T-cell (primary cell): Measurements from ENCODE around the gene ANKRD2. TPM values are rescaled to one million over a fixed set of nuclear protein-coding genes. Genes with fewer than 3 reads are reported as not detected.
"Not testable (repeated sequence)": the region's sequence is repeated elsewhere in the genome, so short reads cannot be mapped to it uniquely, and the experiment has no call there.

ENCODE experiments used
- ATAC-seq, 4 experiments: fragments of 200-7000 bp in 3 of 4; fragments of 150-1000 bp in 1 of 4; cut with Tn5 transposase; replicated peaks in 1 of 4; 1 replicate in 3 of 4; 2 replicates in 1 of 4; pipeline ENCODE4 v1.10.0; 2021; ENCODE audit warnings: moderate library complexity in 3 of 4, mild to moderate bottlenecking in 2 of 4, moderate number of reproducible peaks in 1 of 4
- CTCF ChIA-PET, 2 donors: fragments of 300-600 bp; sonication (Branson Sonifier 250); formaldehyde crosslinking; loops; one replicate each; lab custom pipeline; 2022; ENCODE audit warnings: antibody characterized with exemption in 2 of 2; lab: Charles Lee
- POLR2A ChIA-PET, 2 donors: fragments of 300-600 bp; sonication (Branson Sonifier 250); formaldehyde crosslinking; loops; one replicate each; lab custom pipeline; 2022; ENCODE audit warnings: antibody characterized with exemption in 2 of 2; lab: Charles Lee
- DNase-seq, 35 experiments: peaks; one replicate each; pipeline versions ENCODE4 v3.0.0 to v3.0.0-alpha.2; 2013 to 2023
- H3K27ac ChIP-seq: one replicate; pipeline ENCODE4 v1.5.1; 2013; ENCODE audit warnings: low read length
- H3K27me3 ChIP-seq, 2 experiments: replicated peaks in 1 of 2; 1 replicate in 1 of 2; 2 replicates in 1 of 2; pipeline versions ENCODE4 v1.6.1 to v1.7.0; 2013; ENCODE audit warnings: low read length in 1 of 2, mixed read lengths in 1 of 2; ENCODE audit not compliant: control insufficient read depth in 2 of 2, insufficient read depth in 2 of 2; ENCODE audit errors: extremely low read depth in 1 of 2
- H3K36me3 ChIP-seq, 2 donors: 1 replicate in 1 of 2; 2 replicates in 1 of 2; pipeline versions ENCODE4 v1.6.1 to v1.7.0; 2013; ENCODE audit warnings: low read length in 1 of 2; ENCODE audit not compliant: control insufficient read depth in 2 of 2, insufficient read depth in 1 of 2; ENCODE audit errors: extremely low read depth in 1 of 2
- H3K4me1 ChIP-seq, 2 experiments: 1 replicate in 1 of 2; 2 replicates in 1 of 2; pipeline versions ENCODE4 v1.6.1 to v1.7.0; 2013; ENCODE audit warnings: low read length in 2 of 2, mixed read lengths in 1 of 2; ENCODE audit not compliant: insufficient read depth in 2 of 2, control insufficient read depth in 1 of 2; ENCODE audit errors: extremely low read depth in 1 of 2
- H3K4me3 ChIP-seq, 2 donors: 1 replicate in 1 of 2; 2 replicates in 1 of 2; pipeline versions ENCODE4 v1.5.1 to v1.7.0; 2013; ENCODE audit warnings: mild to moderate bottlenecking in 2 of 2, low read length in 1 of 2, moderate library complexity in 1 of 2; ENCODE audit not compliant: control insufficient read depth in 1 of 2; ENCODE audit errors: extremely low read depth in 1 of 2
- H3K9me3 ChIP-seq: 2 replicates; pipeline ENCODE4 v1.7.0; 2013
- H3K27ac Mint-ChIP-seq, 2 donors: one replicate each; pipeline ENCODE4 v1.8.0; 2020 to 2021; ENCODE audit warnings: mild to moderate bottlenecking in 2 of 2, mixed read lengths in 2 of 2
- H3K27me3 Mint-ChIP-seq, 2 donors: one replicate each; pipeline ENCODE4 v1.8.0; 2021 to 2022; ENCODE audit warnings: mixed read lengths in 2 of 2
- H3K36me3 Mint-ChIP-seq: one replicate; pipeline ENCODE4 v1.8.0; 2021; ENCODE audit warnings: mixed read lengths
- H3K4me1 Mint-ChIP-seq, 3 donors: one replicate each; pipeline ENCODE4 v1.8.0; 2020 to 2022; ENCODE audit warnings: mixed read lengths in 3 of 3, mild to moderate bottlenecking in 1 of 3
- H3K4me3 Mint-ChIP-seq, 3 donors: one replicate each; pipeline ENCODE4 v1.8.0; 2020 to 2022; ENCODE audit warnings: mild to moderate bottlenecking in 3 of 3, mixed read lengths in 3 of 3, moderate library complexity in 3 of 3
- H3K9me3 Mint-ChIP-seq, 3 donors: one replicate each; pipeline ENCODE4 v1.8.0; 2020 to 2022; ENCODE audit warnings: mixed read lengths in 3 of 3
- WGBS: methylation state at CpG from one replicate; pipeline ENCODE4 v1.1.5; 2013; ENCODE audit warnings: missing lambda C conversion rate; ENCODE audit not compliant: insufficient coverage; 5-methylcytosine and 5-hydroxymethylcytosine counted together
- total RNA-seq, 35 experiments: library from RNA in 6 of 35; stranded (reverse) in 6 of 35; fragments of 120-200 nt in 1 of 35; gene quantifications; one replicate each; pipeline versions ENCODE4 v1.2.1 to v1.2.4 and lab custom pipeline; 2013 to 2026

Gene ANKRD2
- total RNA-seq, 5 donors from 2014 or later (not counting 1 experiment from before 2014, with no cell fraction given) = 0.35 TPM; not detected in 4

DNA sequence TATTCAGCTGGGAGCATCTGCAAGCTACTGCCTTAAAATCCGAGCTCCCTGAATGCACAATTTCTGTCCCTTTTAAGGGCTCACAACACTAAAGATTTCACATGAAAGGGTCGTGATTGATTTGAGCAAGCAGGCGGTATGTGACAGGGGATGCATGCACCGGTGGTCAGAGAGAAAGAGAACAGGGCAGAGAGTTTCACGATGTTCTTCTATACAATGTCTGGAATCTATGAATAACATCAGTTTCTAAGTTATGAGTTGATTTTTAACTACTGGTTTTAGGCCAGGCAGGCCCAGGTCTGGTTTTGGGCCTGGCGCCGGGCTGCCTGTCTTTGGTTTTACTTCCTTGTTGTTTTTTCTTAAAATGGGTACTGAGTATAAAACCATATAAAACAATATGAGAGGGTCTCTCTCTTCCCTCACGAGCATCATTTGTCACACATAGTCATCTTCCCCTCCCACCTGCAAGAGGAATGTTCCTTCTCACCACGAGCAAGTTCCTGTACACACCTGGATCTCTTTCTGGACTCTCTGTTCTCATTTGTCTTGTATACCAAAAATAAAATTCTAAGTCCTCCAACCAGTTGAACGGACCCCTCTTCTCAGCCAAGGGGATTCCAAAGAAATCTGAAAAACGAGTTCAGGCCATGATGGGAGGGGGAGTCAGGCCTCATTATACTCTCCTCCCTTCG lies 11.0 kb upstream of the ANKRD2 start:
- POLR2A ChIA-PET, H3K4me3 Mint-ChIP-seq, H3K36me3 ChIP-seq, ATAC-seq, H3K27ac ChIP-seq, CTCF ChIA-PET, H3K27me3 ChIP-seq, H3K4me1 ChIP-seq, H3K27ac Mint-ChIP-seq, H3K4me1 Mint-ChIP-seq, H3K9me3 Mint-ChIP-seq, H3K4me3 ChIP-seq, H3K27me3 Mint-ChIP-seq, H3K9me3 ChIP-seq, H3K36me3 Mint-ChIP-seq, DNase-seq: not testable (repeated sequence)
- WGBS = 87% methylated on average over 5 of the region's 12 CpGs

DNA sequence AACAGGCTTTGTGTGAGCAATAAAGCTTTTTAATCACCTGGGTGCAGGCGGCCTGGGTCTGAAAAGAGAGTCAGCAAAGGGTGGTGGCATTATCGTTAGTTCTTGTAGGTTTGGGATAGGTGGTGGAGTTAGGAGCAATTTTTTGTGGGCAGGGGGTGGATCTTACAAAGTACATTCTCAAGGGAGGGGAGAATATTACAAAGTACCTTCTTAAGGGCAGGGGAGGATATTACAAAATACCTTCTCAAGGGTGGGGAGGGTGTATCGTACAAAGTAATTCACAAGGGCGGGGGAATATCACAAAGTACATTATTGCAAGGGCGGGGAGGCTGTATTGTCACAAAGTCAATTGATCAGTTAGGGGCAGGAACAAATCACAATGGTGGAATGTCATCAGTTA lies 10.2 kb upstream of the ANKRD2 start:
- H3K9me3 Mint-ChIP-seq, H3K9me3 ChIP-seq, H3K27ac ChIP-seq, H3K36me3 Mint-ChIP-seq, CTCF ChIA-PET, H3K4me3 Mint-ChIP-seq, H3K27ac Mint-ChIP-seq, H3K27me3 Mint-ChIP-seq, ATAC-seq, H3K4me1 Mint-ChIP-seq, H3K4me1 ChIP-seq, POLR2A ChIA-PET, H3K4me3 ChIP-seq, DNase-seq, H3K27me3 ChIP-seq, H3K36me3 ChIP-seq: not testable (repeated sequence)
- WGBS = 100% methylated on average over 4 of the region's 5 CpGs

DNA sequence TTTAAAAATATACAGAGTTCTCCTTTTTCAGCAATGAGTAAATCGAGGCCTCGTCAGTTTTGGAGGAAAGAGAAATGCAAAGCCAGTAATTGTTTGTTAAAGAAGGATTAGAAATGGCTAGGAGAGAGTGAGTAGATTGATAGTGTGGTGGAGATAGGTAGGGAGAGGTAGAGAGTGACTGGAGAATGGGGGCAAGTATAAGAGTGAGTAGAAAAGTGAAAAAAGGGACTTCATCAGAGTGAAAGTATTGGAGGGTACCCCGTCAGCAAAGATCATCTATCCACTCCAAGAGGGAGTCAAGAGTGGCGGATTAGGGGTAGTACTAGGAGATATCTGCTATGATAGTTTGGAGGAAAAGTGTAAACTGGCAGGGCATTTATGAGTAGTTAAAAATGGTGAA lies 9.2 kb upstream of the ANKRD2 start:
- H3K9me3 ChIP-seq = no peaks in the 10 kb centered on the region
- DNase-seq (no peak), ATAC-seq (no peak)
- Mint-ChIP-seq H3K4me3 (no peak overlapping the region), H3K9me3 (no peaks in the 10 kb centered on the region), H3K36me3 (no peaks in the 10 kb centered on the region), H3K4me1 (no peaks in the 10 kb centered on the region), H3K27me3 (no peaks in the 10 kb centered on the region), H3K27ac (no peak overlapping the region)
- H3K36me3 ChIP-seq = no peaks in the 10 kb centered on the region
- WGBS = 90% methylated on average over 3 of the region's 4 CpGs
- no peaks in the 10 kb centered on the region for H3K4me1 ChIP-seq
- no peaks in the 10 kb centered on the region for H3K27me3 ChIP-seq
- no peak overlapping the region for H3K27ac ChIP-seq
- ChIA-PET CTCF (no interaction called here), POLR2A (no interaction called here)
- H3K4me3 ChIP-seq = no peak overlapping the region

DNA sequence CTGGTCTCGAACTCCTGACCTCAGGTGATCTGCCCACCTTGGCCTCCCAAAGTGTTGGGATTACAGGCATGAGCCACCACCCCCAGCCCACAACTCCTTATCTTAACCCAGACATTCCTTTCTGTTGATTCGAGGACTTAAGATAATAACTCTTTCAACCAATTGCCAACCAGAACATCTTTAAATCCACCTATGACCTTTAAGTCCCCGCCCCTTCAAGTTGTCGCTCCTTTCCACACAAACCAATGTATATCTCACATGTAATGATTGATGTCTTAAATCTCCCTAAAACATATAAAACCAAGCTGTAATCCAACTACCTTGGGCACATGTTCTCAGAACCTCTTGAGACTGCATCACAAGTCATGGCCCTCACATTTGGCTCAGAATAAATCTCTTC lies 7.8 kb upstream of the ANKRD2 start:
- Mint-ChIP-seq H3K4me1 (no peaks in the 10 kb centered on the region), H3K27ac (no peak overlapping the region), H3K36me3 (peaks cover 3% of the 10 kb centered on the region), H3K27me3 (no peaks in the 10 kb centered on the region), H3K9me3 (no peaks in the 10 kb centered on the region), H3K4me3 (no peak overlapping the region)
- H3K4me1 ChIP-seq = no peaks in the 10 kb centered on the region
- H3K9me3 ChIP-seq = no peaks in the 10 kb centered on the region
- no peaks in the 10 kb centered on the region for H3K36me3 ChIP-seq
- 96% methylated on average over 3 of the region's 4 CpGs for WGBS
- DNase-seq (no peak), ATAC-seq (no peak)
- no peak overlapping the region for H3K27ac ChIP-seq
- no peak overlapping the region for H3K4me3 ChIP-seq
- ChIA-PET POLR2A (interaction anchor here in 1 of 2 donors (0.7 kb wide), 1 partner anchor 217 kb away, joined by 3 read pairs; no protein-coding TSS in a partner anchor), CTCF (no interaction called here)
- no peaks in the 10 kb centered on the region for H3K27me3 ChIP-seq

DNA sequence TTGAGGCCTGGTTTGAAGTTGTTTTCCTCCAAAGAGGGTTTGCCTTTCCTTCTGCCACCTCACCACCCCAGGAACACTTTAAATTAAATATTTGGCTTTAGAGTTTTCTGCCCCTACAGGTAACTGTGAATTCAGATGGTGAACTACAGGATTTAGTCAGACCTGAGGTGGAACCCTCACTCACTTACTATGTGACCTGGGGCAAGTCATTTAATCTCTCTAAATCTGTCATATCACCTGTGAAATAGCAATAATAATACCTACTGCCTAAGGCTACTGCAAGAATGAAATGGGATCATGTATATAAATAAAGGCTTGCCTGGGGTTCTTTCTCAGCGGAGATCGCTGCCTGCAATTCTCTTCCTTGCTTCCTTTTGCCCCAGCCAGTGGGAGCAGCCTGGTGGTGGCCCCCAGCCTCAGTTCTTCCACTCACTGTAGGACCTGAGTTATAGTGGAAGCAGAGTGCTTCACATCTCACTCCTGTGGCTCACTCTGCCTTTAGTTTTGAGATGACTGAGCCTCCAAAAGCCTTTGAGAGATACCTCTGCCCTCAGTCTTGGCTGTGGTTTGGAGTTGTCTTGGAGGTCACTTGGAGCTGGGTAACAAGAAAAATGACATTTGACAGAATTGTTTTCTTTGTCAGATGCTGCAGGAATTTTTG lies 6.1 kb upstream of the ANKRD2 start:
- Mint-ChIP-seq H3K4me3 (no peak overlapping the region), H3K9me3 (no peaks in the 10 kb centered on the region), H3K27me3 (no peaks in the 10 kb centered on the region), H3K27ac (no peak overlapping the region), H3K4me1 (no peaks in the 10 kb centered on the region), H3K36me3 (peaks cover 3% of the 10 kb centered on the region)
- Histone ChIP-seq H3K36me3 (no peaks in the 10 kb centered on the region), H3K27me3 (no peaks in the 10 kb centered on the region), H3K4me3 (no peak overlapping the region), H3K9me3 (no peaks in the 10 kb centered on the region), H3K27ac (no peak overlapping the region), H3K4me1 (no peaks in the 10 kb centered on the region)
- ChIA-PET POLR2A (no interaction called here), CTCF (no interaction called here)
- ATAC-seq (no peak), DNase-seq (no peak)
- WGBS = no CpG with 5 or more reads among the region's 2 CpGs

DNA sequence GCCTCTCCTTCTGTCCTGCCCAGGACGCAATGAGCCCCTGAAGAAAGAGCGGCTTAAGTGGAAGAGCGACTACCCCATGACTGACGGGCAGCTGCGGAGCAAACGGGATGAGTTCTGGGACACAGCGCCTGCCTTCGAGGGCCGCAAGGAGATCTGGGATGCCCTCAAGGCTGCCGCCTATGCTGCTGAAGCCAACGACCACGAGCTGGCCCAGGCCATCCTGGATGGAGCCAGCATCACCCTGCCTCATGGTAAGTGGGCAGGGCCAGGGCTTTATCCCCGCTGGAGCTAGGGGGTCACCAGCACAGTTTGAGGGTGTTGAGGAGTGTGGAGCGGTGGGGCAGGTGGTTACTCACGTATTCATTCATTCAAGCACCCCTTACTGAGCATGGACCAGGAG lies 4.7 kb upstream of the ANKRD2 start:
- H3K27ac Mint-ChIP-seq = no peak overlapping the region
- CTCF ChIA-PET = no interaction called here
- no peaks in the 10 kb centered on the region for H3K9me3 ChIP-seq
- H3K27me3 ChIP-seq = no peaks in the 10 kb centered on the region
- no peak overlapping the region for H3K4me3 ChIP-seq
- H3K36me3 ChIP-seq = no peaks in the 10 kb centered on the region
- no peak for DNase-seq
- no peak overlapping the region for H3K4me3 Mint-ChIP-seq
- H3K4me1 ChIP-seq = no peaks in the 10 kb centered on the region
- POLR2A ChIA-PET = no interaction called here
- H3K4me1 Mint-ChIP-seq = no peaks in the 10 kb centered on the region
- no peaks in the 10 kb centered on the region for H3K9me3 Mint-ChIP-seq
- peaks cover 3% of the 10 kb centered on the region for H3K36me3 Mint-ChIP-seq
- no peak overlapping the region for H3K27ac ChIP-seq
- WGBS = 92% methylated on average over 12 of the region's 15 CpGs
- no peak for ATAC-seq
- no peaks in the 10 kb centered on the region for H3K27me3 Mint-ChIP-seq
